HT1080 (cell line): ENCODE measurements around the gene OR2D3. TPM values are rescaled to one million over a fixed set of nuclear protein-coding genes. Genes with fewer than 3 reads are reported as not detected.
A peak's percentile ranks its signal among the peaks of the same experiment; 100 is the strongest.
"Not testable (repeated sequence)": the region's sequence is repeated elsewhere in the genome, so short reads cannot be mapped to it uniquely, and the experiment has no call there.

Experiments used
- DNase-seq: peaks from one replicate; pipeline ENCODE4 v3.0.0-alpha.2; 2015; ENCODE audit warnings: low read depth
- polyA plus RNA-seq, 2 experiments: library from polyadenylated mRNA; depleted of rRNA; stranded (reverse); fragments of >200 nt; gene quantifications; 2 replicates each; pipeline ENCODE4 v1.2.3, GENCODE V29; 2015
- total RNA-seq: library from RNA; depleted of rRNA; stranded (reverse); fragments of >200 nt; shearing (Covaris generic); gene quantifications from 2 replicates; pipeline ENCODE4 v1.2.3, GENCODE V29; 2014; rRNA removed

The OR2D3 gene, protein sequence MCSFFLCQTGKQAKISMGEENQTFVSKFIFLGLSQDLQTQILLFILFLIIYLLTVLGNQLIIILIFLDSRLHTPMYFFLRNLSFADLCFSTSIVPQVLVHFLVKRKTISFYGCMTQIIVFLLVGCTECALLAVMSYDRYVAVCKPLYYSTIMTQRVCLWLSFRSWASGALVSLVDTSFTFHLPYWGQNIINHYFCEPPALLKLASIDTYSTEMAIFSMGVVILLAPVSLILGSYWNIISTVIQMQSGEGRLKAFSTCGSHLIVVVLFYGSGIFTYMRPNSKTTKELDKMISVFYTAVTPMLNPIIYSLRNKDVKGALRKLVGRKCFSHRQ
- total RNA-seq: not detected in 2 replicates
- polyA plus RNA-seq (2015; cell fraction: cytosol; rRNA removed): not detected in 2 replicates
- polyA plus RNA-seq (2015; cell fraction: nucleus; rRNA removed): not detected in 2 replicates

DNA sequence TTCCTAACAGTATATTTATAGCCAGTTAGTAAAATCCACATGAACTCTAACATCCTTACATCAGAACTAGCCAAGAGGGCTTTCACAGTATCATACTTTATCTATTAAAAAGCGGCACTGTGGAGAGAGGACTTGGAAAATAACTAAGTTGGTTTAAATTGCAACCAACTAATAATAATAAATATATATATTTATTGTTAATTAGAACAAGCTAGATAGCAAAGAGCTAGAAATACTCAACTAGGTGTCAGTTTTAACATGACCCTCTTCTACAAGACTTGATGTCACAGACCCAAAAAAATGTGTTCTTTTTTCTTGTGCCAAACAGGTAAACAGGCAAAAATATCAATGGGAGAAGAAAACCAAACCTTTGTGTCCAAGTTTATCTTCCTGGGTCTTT lies at the start of gene OR2D3:
OR2D3 (plus strand) TSS at position 301 of the 400 bp plus-strand sequence; CDS start at position 301, 0 bp downstream.
- no peak for DNase-seq

DNA sequence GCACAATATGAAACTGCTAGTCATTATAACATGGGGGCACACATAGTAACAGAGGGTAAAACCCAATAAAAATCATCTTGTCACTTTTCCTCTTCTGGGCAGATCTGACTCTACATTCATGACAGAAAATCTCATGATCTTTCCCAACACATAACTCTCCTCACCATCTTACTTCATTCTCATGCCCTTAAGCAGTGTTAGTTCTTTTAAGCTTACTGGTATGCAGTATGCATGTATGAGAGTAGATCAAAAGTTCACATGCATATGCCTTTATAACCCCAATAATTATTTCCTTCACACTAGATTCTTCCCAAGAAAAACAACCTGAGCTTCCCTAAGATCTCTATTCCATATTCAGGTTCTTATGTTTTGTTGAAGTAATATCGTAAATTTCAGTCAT lies 49.5 kb upstream of the OR2D3 start:
- DNase-seq: no peak

DNA sequence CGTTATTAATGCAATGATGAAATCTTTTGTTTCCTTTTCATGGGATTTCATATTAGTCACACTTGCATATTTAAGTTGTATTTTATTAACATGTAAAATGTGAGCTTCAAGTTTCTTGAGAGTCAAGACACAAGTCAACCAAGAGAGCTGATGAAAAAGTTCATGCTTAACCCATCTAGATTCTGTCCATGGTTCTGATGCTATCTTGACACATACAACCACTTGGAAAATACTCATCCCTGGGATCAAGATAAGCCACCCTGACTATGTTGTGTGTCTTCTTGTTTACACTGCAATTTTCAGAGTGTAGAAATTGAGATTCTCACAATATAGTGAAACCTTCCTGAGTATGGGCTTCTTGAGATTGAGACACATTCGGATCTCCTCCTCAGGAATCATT lies 45.0 kb upstream of the OR2D3 start:
- DNase-seq: no peak

DNA sequence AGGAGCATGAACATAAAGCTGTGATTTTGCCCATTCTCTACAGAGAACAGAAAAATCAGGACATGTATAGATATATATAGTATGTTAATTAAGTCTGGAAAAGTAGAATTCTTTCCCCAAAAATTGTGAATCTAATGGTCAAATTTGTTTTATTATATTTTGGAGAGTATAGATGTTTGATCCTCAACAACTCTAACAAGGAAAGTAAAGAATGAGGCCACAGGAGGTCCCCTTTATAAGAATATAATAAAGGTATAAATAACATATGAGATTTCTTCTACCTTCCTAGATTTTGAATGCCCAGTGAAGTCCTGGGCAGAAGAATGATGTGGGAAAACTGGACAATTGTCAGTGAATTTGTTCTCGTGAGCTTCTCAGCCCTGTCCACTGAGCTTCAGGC lies 44.5 kb upstream of the OR2D3 start, which contains the start of gene OR10A4:
OR10A4 (plus strand) TSS at position 301 of the 400 bp plus-strand sequence; CDS start at position 324, 23 bp downstream.
- DNase-seq: no peak

DNA sequence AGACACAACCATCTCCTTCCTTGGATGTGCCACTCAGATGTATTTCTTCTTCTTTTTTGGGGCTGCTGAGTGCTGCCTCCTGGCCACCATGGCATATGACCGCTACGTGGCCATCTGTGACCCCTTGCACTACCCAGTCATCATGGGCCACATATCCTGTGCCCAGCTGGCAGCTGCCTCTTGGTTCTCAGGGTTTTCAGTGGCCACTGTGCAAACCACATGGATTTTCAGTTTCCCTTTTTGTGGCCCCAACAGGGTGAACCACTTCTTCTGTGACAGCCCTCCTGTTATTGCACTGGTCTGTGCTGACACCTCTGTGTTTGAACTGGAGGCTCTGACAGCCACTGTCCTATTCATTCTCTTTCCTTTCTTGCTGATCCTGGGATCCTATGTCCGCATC lies 43.9 kb upstream of the OR2D3 start:
- DNase-seq: no peak

DNA sequence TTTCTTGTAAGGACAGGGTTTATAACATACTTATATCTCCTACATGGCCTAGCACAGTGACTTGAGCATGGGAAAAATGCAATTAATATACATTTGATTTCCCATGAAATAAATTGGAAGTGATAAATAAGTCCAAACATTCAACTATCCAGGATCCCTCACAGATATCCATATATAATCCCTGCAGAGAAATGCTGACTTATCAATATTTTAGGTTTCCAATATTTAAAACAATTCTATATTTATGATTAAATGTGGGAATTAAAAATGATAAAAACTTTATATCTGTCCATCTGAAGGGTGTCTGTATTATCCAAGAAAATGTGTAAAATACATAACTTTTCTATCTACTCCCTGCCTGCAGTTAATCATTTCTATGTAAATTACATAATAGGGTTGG lies 38.1 kb upstream of the OR2D3 start:
- DNase-seq: no peak

DNA sequence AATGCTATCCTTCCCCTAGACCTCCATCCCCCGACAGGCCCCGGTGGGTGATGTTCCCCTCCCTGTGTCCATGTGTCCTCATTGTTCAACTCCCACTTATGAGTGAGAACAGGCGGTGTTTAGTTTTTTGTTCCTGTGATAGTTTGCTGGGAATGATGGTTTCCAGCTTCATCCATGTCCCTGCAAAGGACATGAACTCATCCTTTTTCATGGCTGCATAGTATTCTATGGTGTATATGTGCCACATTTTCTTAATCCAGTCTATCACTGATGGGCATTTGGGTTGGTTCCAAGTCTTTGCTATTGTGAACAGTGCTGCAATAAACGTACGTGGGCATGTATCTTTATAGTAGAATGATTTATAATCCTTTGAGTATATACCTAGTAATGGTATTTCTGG lies 33.1 kb upstream of the OR2D3 start:
- not testable (repeated sequence) for DNase-seq

DNA sequence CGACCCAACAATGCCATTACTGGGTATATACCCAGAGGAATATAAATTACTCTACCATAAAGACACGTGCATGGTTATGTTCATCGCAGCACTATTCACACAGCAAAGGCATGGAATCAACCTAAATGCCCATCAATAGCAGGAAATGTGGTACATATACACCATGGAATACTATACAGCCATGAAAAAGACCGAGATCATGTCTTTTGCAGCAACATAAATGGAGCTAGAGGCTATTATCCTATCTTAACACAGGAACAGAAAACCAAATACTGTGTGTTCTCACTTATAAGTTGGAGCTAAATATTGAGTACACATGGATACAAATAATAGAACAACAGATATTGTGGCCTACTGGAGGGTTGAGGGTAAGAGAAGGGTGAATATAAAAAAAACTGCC lies 32.0 kb upstream of the OR2D3 start:
- DNase-seq: no peak

DNA sequence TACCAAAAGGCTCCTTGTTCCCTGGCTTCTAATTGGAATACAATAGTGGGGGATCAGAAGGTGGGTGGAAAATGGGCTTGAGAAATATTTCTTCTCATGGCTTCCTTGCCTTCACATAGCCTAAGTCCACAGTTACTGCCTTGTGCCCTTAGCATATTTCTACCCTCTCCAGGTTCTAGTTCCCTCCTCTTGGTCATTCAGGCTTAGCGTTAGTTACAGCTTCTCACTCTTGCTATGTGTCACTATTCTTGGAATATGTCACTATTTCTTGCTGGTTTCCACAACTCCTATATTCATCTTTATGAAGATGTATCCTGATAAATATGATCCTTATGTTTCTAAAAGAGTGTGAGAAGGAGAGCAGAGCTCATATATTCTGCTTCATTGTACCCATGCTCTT lies 31.0 kb upstream of the OR2D3 start:
- no peak for DNase-seq

DNA sequence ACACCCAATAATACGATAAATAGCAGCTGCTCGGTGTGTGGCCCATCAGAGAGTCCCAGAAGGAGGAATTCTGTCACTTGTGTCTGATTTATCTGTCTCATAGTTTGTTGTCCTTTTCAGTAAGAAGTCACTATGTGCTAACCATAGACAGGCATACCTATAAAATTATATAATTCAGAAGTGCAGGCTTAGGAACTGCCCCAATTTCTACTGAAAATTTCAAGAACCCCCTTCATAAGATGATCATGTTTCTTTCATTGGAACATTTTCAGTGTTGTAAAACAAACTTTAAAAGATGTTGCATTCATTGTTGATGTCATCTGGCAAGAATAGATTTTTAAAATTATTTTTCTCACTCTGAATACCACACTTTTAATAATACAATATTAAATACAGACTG lies 28.4 kb upstream of the OR2D3 start, which contains the start of gene OR2D2:
OR2D2 (minus strand) TSS at position 101 of the 400 bp plus-strand sequence; CDS start at position 101, 0 bp downstream.
- DNase-seq: no peak

DNA sequence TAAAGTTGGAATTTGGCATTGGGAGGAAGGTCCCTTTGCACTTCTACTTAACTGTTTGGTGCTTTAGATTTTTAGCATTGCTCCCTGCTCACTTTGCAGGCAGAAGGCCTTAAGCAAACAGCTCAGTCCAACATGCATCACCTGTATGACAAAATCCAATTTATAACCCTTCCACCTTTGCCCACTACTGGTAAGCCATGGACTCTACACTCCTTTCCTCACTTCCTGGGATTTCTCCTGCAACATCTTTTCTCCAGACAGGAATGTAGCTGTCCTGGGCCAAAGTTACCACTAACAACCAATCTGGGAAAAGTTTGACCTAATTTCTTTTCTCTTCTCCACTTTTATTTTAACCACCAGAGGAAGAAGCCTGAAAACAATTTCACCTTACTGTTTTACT lies 26.7 kb upstream of the OR2D3 start:
- no peak for DNase-seq

DNA sequence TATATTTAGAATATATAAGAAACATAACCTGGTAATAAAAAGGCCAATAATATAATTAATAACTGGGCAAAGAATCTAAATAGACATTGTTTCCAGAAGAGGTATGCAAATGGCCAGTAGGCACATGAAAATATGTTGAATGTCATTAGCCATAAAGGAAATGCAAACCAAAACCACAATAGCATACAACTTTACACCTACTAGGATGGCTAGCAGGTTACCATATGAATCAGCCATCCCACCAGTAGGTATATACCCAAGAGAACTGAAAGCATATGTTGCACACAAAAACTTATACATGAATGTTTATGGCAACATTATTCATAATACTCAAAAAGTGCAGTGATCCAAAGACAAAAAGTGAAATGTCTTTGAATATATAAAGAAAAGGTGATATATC lies 25.8 kb upstream of the OR2D3 start:
- DNase-seq: no peak

DNA sequence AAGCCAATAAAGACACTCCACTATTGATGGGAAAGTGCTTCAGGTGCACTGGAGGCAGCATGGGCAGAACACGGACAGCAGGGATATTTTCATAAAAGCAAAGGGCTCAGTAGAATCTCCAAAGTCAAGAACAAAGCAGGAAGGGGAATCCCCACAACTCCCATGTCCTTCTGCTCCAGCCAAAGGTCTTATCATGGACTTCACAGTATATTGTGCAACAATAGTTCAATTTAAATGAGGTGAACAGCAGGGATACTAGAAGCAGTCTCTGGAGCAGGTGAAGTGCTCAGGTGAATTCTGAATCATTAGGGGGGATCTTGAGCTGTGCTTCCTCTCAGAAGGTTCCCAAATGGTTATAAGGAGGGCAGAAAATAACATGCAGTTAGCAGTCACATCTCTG lies 21.9 kb upstream of the OR2D3 start:
- no peak for DNase-seq

DNA sequence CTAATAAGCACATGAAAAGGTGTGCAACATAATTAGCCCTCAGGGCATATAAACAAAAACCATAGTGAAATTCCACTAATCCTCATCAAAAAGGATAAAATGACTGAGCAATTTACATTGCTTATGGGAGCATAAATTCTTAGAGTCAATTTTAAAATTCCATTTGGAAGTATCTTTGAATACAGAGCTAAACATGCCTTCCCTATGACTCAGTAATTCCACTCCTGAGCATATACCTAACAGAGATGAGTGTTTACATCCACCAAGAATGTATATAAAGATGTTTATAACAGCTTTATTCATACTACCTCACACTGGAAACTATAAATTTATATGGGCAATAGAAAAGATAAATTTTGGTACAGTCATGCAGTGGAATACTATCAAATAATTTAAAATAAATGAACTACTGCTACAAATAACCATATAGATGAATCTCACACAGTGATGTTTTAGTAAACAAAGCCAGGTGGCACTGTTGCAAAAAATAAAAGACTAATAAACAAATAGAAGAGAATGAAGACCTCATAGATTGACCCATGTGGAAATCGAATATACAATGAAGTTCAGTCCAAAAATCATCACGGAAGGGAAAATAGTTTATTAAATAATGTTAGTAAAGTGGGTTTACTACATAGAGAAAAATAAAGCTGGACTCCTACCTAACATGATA lies 20.3 kb upstream of the OR2D3 start:
- no peak for DNase-seq

DNA sequence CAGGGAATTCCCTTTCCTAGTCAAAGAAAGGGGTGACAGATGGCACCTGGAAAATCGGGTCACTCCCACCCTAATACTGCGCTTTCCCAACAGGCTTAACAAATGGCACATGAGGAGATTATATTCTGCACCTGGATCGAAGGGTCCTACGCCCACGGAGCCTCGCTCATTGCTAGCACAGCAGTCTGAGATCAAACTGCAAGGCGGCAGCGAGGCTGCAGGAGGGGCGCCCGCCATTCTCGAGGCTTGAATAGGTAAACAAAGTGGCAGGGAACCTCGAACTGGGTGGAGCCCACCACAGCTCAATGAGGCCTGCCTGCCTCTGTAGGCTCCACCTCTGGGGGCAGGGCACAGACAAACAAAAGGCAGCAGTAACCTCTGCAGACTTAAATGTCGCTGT lies 16.0 kb upstream of the OR2D3 start:
- not testable (repeated sequence) for DNase-seq

DNA sequence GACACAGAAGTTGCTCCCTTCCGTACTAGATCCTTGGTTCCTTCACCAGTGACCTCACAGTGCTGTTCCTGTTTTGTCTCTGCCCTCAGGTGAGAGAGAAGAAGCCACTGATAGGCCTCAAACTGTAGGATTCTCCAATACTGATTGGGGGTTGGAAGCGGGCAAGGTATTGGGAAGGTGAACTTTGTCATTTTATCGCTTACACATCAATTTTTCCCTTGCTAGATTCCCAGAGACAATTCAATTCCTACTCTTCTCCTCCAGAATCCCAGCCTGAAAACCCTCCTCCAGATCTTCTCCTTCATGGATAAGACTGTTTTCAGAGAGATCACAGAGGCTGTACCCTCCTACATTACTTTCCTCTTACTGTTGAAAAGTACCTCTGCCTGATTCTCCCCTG lies 9.4 kb upstream of the OR2D3 start:
- no peak for DNase-seq

DNA sequence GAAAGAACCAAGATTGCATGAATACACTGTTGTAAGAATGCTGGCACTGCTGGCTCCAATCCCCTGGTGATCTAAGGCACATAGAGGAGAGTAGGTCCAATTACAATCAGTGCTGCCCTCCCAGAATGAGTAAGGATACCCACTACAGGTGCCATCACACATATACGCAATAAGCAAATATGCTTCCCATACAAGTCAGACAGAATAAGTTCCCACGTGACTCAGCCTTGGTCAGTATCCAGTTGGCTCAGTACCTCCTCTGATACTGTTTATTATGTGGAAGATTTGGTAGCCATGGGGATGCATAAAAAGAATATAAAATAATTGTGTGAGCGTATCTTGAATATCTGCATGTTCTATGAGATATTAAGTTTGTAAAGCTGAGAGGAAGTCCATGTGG lies 8.9 kb upstream of the OR2D3 start:
- DNase-seq: peak; percentile 3

DNA sequence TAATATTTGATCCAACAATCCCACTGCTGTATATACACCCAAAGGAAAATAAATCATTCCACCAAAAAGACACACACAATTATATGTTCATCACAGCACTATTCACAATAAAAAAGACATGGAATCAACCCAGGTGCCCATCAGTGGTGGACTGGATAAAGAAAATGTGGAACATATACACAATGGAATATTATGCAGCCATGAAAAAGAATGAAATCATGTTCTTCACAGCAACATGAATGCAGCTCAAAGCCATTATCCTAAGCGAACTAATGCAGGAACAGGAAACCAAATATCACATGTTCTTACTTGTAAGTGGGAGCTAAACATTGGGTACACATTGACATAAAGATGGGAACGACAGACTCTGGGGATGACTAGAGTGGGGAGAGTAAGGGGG lies 1.1 kb upstream of the OR2D3 start:
- no peak for DNase-seq

DNA sequence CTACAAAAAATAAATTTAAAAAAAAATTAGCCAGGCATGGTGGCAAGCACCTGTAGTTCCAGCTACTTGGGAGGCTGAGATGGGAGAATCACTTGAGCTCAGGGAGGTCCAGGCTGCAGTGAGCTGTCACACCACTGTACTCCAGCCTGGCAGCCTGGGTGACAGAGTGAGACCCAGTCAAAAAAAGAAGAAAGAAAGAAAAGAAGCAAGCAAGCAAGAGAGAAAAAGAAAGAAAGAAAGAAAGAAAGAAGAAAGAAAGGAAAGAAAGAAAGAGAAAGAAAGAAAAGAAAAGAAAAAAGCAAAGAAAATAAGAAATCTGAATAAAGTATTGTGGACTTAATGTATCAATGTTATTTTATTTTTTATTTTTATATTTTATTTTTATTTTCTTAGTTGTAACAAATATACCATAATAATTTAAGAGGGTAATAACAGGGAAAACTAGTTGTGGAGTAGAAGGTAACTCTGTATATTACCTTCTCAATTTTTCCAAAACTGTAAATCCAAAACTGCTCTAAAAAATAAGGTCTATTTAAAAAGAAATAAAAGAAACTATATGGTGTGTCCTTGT lies 4.3 kb downstream of the OR2D3 start:
- DNase-seq: no peak

DNA sequence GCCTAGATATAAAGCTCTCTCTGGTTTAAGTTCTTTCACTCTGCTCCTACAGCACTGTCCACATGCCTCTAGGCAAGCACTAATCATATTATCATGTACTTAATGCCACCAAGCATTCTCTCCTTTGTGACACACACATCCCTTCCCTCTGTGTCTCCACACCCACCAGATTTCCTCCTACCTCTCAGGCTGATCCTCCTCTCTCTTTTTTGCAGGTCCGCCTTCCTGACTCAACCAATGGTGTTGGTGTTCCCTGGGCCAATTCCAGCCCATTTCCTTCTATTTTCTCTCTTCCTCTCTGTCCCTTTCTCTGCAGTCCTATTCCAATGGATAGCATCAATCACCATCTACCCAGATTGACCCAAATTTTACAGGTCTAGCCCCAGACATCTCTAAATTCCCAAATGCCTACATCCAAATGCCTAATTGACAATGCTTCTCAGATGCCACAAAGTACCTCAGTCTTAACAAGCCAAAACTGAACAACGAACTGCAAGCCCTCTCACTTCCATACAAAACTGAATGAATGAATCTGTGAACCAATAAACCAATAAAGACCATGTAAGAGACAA lies 4.9 kb downstream of the OR2D3 start:
- DNase-seq: no peak

DNA sequence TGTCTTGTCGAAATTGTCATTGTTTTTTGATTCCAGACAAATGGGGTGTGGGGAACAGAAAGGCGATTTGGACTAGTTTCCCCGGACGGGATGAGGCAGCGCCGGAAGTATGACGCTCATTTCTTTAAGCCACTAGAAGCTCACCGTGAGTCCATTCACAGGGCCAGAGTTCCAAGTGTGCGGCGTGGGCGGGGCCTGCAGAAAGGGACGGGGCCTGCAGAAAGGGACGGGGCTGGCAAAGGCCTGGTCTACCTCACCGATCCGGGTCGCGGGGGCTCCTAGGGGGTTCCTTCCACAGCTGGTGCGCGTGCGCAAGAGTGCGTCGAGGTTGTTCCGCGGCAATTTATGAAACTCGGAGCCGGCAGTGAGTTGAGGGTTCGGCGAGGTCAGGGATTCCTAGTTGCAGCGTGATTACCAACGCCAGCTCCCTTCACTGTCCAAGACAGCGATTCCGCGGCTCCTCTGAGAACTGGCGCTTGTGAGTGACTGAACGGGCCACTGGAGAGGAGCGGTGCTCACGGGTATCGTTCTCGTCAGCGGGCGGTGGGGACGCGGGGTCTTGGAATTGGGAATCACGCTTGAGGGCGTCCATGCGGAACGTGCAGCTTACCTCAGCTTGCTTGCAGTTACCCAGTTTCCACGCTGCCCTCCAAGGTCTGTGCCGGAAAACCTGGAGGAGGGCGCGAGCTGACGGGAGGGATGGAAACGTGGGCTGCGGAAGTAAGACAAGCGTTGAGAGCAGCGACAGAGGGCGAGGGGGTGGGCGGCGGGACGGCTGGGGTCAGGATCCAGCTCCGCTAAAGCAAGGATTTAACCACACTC lies 5.6 kb downstream of the OR2D3 start, which contains the start of gene ZNF215:
ZNF215 (plus strand) TSS at position 219 of the 822 bp plus-strand sequence. CDS start 5,847 bp downstream, outside the sequence.
- DNase-seq: no peak
